Activated CD4-positive, CD25-positive, alpha-beta regulatory T cell treated with anti-CD3 and anti-CD28 coated beads, Interleukin-2, amount 50 U/mL, for 16 hours (primary cell): ENCODE measurements around the gene MPZL2.

ENCODE experiments used
- DNase-seq: peaks from one replicate; pipeline ENCODE4 v3.0.0-alpha.2; 2020; ENCODE audit warnings: low read depth, low spot score

Gene MPZL2

GRCh38 chr11:118243161-118243560 lies 20.9 kb downstream of the MPZL2 start:
- no peak for DNase-seq

DNA sequence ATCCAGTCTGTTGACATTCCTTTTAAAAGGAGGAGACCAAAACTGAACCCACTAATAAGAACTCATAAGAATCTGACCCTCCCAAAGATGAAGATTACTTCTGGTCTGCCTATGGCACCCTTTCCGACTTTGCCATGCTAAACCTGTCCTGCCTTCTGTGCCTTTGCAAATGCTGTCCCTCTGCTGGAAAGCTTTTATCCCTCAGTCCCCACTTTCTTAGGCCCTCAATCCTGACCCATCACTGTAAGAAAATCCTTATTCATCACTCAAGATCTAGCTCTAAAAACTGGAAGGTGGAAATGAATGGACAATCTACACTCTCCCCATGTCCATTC lies 22.4 kb downstream of the MPZL2 start:
- DNase-seq, result no peak

DNA sequence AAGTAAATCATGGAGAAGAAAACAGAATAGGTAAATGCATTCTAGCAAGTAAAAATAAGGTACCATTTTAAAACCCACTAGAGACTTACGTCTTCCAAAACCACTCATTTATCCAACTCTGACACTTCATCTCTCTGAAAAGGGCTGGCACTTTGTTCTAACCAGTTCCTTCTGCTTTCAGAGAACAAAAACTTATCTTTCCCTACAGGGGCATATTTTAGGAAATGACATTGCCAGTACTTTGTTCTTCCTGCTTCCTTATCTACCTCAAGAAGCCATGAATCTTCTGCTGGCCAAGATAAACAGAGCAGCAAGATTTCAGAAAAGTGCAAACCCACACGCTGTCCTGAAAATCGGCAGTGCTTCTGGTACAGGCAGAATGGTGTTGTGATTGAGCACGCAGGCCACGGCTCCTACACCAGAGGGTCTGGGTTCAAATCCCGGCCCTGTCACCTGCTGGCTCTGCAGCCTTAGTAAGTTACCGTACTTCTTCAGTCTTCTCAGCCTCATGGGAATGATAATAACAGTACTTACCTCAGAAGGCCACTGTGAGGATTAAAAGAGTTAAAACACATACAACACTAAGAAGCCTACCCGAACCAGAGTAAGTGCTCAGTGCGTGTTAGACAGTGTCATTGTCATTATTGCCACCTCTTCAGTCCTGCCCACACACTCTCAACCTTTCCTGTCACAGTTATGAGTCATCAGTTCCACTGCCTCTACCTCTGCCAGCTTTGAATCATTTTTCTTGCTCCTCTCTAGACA lies 22.9 kb downstream of the MPZL2 start:
- peak; percentile 59 for DNase-seq

DNA sequence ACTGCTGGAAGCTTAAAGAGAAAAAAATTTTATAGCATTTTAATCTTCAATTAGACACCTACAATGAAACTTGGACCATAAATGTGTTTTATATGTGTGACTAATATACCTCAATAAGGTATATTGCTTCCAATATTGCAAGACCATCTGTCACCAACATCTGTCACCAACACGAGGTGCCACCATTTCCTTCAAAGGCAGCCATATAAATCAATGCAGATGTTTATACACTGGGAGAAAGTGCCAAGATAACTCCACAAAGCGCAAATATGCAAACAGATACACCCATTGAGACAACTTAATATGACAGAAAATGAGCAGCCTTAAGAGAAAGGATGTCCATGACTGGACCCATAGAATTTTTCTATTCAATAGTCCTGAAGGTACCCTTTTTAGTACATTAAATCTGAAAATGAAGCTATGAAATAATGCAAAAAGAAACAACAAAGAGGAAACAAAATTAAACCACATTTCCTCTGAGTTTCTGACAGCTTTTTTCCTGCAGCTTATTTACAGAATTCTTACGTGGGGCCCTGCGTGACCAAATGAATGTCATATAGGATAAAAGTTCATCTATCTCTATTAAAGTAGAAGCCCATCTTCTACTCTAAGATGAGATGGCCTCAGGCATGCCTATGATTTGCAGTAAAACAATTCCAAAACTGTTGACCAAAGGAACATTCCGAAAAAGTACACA lies 24.4 kb downstream of the MPZL2 start:
- no peak for DNase-seq

DNA sequence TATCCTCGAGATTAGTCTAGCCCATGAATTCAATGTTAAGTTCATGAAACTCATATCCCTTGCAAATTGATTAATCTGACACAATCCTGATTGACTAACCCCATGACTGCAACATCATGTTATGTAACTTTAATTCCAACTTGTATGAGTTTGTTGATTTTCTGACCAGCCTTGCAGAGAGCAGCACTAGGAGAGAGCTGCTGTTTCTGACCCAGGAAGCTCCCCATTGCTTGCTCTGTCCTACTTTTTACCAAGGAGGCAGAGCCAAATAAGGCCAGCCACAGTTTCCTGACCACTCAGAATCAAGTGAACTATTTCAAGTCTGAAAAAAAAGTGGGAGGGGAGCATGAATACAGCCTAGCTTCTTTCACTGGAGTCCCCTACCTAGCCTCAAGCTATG lies 25.2 kb downstream of the MPZL2 start:
- DNase-seq, result no peak

DNA sequence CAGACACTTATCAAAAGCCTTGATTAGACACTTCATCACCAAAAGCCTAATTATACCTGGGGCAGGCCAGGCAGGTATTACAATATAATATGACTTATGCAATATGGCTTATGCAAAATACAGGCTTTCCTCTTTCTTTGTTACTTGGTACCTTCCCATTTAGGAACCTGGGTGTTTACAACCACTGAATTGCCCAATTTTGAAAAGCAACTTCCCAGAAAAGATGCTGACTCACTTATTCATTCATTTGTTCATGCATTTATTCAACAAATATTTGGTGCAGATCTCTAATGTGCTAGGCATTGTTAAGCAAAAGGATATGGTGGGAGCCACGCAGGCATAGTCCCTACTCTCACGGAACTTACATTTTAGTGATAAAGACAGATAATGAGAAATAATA lies 25.7 kb downstream of the MPZL2 start:
- DNase-seq, result no peak

DNA sequence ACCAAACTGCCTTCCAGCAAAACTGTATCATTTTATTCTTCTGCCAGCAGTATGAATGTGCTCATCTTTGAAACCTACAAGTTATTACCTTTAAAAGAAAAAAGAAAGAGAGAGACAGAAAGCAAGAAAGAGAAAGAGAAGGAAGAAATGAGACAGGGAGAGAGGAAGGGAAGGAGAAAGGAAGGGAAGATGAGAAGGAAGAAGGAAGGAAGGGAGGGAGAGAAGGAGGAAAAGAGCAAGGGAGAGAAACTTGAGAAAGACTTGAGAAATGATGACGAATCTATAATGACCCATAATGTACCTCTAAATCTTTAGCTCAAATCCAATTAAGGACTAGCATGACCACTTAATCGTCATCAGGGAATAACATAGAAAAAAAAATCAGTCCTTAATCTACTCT lies 27.9 kb downstream of the MPZL2 start:
- no peak for DNase-seq

DNA sequence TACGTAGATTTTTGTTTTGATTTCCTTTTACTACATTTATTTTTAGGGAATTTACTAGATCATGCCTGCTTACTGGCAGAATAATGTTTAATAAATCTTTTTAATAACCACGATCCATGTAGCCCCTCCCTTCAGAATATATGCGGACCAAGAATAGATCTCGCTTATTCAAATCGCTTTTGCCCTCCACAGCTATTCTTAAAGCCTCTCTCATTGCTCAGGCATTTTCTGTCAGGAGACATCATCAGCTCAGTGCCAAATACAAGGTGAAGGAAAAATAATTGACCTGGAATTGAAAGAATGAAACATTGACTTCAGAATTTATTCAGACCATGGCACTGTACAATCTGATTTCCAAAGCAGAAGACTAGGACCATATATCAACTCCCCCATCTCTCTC lies 29.3 kb downstream of the MPZL2 start:
- no peak for DNase-seq

GRCh38 chr11:118233850-118234249 lies 30.2 kb downstream of the MPZL2 start:
- DNase-seq, result no peak

GRCh38 chr11:118233377-118233776 lies 30.7 kb downstream of the MPZL2 start:
- DNase-seq, result no peak

GRCh38 chr11:118232659-118233058 lies 31.4 kb downstream of the MPZL2 start:
- DNase-seq, result no peak

DNA sequence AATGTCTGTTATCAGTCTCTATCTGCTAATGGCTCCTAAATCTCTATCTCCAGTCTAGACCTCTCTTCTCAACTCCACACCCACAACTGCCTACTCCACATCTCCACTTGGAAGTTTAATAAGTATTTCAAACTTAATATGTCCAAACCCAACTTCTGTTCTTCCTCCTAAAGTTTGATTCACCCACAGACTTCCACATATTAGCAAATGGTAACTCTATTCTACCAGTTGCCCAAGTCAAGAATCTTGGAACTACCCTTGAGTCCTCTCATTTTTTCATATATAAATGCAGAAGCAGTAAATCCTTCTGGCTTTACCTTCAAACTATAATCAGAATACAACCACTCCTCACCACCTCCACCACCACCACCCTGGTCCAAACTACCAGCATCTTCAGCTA lies 32.6 kb downstream of the MPZL2 start:
- no peak for DNase-seq

- DNase-seq, result no peak
Observed at GRCh38 chr11:118230088-118230487, 34.0 kb downstream of the MPZL2 start.

DNA sequence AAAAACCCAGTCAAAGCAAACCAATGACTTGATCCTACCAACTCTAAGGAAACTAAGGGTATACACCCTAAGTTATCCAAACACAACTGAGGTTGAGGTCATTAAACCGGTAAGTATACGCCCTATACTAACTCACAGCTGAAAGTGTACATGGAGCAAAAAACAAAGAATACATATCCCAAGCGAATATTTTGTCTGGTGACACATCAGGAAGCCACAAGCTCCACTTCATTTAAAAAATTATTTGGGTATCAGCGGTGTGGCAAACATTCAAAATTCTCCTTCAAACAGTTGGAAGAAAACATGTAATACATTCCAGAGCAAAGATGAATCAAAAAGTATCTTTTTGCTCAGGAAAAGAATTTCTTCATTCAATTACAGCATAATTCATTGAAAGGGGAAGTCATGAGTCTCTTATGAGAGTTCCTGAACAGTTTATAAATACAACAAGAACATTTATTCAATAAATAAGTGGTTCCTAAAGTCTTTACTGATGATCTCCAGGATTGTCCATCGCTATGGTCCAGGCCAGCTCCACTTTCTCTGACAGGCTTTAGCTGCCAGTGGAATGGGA lies 34.7 kb downstream of the MPZL2 start:
- no peak for DNase-seq

GRCh38 chr11:118227865-118228785 lies 36.0 kb downstream of the MPZL2 start:
- no peak for DNase-seq

DNA sequence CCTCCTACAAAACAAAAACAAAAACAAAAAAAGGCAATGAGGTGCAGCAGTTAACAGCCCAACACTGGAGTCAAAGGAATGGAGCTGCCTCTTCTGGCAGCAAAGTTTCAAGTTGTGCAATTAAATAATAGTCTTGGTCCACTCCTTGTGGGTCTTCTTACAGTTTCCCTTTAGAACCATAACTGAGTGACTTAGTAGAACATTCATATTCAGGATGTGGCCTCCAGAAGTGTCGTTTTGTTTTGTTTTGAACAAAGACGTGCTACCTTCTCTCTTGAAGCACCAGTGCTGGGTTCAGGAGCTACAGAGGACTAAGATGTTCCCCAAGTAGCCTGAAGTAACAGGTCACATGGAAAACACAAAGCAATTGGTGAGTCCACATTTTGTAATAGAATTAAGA lies 37.3 kb downstream of the MPZL2 start:
- no peak for DNase-seq

DNA sequence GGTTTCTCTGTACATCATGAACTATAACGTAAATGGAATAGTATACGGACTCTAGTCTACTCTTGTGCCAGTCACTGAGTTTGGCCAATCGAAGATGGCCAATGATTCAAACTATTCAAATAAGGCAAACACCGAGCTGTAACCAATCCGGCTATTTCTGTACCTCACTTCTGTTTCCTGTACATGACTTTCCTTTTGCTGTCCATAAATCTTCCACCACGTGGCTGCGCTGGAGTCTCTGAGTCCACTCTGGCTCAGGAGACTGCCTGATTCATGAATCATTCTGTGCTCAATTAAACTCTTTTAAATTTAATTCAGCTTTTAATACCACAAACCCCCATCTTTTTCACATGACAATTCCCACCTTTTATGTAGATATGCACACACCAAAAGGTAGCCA lies 37.8 kb downstream of the MPZL2 start:
- DNase-seq, result no peak

DNA sequence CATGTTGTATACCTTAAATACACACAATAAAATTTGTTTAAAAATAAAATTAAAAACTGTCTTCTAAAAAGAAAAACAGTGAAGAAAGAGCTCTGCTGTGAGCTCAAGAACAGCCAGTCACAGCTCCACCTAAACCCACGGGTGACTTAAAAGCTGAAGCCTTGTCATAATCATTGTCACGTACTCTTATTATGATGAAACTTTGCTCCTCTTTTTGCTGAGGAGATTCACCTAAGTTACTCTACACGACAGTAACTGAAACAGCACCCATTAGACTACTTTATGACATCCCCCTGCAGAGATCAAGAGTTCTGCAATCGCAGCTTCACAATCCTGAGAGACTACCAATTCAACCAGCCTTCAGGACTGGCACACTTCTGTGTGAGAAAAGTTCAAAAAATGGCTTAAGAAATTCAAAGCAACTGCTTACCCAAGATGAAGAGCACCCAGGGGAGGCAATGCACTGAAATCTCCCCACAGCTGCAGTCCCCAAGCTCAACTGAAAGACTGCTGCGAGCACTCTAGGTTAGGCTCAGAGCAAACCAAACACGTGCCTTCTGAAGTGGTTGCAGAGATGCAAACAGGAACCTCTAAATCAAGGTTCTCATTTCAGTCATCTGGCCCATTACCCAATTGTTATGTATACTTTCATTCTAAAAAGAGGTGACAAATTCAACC lies 39.4 kb downstream of the MPZL2 start, which contains the start of gene JAML:
JAML (minus strand) TSS at position 501 of the 678 bp plus-strand sequence. CDS start 10,145 bp downstream, outside the sequence.
- DNase-seq, result peak; percentile 51

DNA sequence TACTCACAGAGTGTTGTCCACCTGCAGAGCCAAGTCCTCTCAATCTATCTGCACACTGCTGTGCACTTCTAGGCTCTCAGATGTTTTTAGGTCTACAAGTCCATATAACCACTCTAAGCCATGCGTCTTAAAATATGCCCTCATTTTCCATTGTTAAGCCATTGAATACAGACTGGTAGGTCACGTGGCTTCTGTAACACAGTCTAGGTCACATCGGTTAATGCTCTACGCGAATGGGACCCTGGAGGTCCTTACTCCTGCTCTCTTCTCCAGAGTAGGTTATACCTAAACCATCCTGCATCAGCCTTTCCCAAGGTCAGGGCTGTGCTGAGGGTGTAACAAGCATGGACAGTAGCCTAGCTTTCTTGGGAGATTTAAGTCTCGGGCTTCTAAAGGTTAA lies 40.1 kb downstream of the MPZL2 start:
- DNase-seq, result no peak

DNA sequence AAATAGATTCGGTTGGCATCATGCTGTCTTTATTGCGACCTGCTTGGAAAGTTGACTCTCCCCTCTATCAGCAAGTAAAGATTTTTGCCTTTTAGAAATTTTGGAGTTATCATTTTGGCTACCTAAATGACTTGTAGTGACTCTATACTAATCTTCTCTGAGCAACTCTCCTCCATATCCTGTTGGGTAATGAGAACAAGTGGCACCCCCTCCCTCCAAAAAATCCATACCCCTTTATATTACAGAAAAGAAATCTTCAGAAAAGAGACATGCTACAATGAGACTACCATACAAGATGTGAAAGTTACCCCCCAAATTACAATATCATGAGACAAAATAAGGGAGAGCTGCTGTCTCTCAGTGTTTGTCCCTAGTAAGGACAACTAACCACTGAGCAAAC lies 40.5 kb downstream of the MPZL2 start:
- DNase-seq, result no peak

GRCh38 chr11:118222437-118222836 lies 41.7 kb downstream of the MPZL2 start:
- DNase-seq, result no peak
